GM19238 (cell line): ENCODE data around the gene DMD.

Source experiments
- DNase-seq: peaks from one replicate; pipeline ENCODE4 v3.0.0; 2011; ENCODE audit warnings: low spot score; ENCODE audit not compliant: insufficient read length

Gene DMD

DNA sequence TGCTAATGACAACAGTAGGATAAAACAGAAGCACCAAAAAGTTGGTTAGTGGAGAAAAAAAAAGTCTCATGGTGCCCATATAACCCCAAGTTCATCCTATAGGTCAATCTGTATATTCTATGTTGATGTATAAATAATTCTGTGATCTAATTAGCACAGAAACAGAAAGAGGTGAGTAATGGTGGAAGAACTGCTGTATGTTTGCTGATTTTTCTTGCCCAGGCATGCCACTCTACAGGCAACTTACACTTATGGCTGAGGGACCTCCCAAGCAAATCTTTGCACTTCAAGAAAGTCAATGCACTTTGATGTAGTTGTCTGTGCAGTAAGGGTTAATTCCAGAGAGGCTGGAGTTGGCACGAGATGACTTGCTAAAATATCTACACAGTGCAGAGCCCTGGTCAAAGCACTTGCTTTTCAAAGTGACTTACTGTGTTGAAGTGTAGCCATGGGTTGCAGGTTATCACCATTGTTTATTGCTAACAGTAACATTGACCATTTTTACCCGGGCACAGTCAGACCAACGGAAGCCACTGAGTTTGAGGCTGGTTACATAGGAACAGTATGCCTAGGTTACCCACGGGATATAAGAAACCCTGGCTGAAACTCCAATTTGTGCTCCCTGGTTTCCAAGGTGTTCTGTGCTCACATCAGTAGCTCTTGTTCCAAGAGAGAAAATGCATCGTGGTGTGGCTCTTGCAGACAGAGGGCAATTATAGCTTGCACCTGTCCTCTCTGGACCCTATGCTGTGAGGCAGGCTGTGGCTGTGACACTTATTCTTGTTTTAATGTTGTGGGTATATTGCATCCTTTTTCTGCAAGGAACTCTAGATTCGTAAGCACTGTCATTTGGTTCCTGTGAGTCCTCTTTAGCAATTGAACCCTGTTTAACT lies 1998.2 kb downstream of the DMD start:
- no peak for DNase-seq

DNA sequence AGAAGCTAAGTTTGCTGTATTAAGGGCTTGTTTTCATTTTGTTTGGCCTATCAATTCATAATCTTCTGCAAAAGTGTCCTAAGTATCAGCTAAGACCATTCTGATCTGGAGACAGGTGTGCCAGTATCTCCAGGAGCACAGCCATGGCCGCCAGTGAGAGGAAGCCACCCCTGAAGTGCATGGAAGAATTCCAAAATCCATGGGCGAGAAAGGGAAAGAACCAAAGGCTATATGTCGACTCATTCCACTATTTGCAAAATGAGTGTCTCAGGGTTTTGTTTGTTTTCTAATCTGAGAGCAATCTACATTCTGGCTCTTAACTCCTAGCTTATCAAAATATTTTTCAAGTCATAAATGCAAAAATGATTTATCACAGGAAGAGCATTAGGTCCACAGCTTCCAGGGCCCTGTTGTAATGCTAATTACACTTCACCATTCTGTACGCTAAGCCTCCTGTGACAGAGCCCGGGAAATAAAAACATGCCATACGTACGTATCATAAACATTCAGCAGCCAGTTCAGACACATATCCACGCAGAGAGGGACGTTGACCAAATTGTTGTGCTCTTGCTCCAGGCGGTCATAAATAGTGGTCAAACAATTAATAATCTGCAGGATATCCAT lies 2002.2 kb downstream of the DMD start:
- no peak for DNase-seq

DNA sequence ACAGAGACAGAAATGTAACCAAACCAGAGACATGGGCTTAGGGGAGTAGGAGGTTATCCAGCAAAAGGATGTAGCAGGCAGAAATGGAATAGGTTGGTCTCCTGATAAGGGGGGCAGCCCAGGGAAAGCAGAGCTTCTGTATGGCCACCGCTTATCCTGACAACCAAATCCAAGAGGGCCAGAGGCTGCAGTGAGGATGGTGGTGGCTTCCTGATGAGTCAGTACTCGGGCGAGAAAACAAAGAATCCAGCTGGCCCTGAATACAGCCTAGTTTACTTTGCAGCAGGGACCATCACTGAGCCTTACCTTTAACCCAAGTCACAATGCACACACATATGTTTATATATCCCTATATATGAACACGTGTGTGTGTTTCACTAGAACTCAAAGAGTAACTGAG lies 2009.8 kb downstream of the DMD start:
- no peak for DNase-seq

DNA sequence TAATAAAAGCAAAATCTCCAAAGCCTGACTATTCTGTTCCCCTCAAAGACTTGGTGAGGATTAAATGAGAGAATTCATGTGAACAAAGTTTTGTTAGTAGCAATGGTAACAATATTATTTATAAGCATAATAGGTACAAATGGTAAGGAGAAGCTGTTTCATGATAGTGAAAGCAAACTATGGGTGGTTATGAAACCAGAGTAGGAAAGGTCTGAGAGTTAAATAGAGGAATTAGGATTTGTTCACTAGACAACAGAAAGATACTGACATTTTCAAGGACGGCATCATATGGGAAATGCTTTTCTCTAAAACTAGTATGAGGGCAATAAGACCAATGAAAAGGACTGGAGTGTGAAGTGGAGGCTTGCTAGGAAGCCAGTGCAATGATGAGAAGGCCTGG lies 2010.9 kb downstream of the DMD start:
- no peak for DNase-seq

DNA sequence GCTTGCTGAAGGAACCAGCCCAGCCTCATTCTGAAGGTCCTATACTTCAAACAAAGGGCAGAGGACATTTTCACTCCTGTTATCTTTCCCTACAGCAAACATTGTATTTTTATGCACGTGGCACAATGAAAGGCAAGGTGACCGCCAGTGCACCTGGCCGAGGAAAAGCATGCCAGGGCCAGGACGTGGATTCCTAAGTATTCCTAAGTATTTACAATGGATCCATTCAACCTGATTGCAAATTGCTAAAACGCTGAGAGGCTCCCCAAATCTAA lies 2011.6 kb downstream of the DMD start:
- no peak for DNase-seq

DNA sequence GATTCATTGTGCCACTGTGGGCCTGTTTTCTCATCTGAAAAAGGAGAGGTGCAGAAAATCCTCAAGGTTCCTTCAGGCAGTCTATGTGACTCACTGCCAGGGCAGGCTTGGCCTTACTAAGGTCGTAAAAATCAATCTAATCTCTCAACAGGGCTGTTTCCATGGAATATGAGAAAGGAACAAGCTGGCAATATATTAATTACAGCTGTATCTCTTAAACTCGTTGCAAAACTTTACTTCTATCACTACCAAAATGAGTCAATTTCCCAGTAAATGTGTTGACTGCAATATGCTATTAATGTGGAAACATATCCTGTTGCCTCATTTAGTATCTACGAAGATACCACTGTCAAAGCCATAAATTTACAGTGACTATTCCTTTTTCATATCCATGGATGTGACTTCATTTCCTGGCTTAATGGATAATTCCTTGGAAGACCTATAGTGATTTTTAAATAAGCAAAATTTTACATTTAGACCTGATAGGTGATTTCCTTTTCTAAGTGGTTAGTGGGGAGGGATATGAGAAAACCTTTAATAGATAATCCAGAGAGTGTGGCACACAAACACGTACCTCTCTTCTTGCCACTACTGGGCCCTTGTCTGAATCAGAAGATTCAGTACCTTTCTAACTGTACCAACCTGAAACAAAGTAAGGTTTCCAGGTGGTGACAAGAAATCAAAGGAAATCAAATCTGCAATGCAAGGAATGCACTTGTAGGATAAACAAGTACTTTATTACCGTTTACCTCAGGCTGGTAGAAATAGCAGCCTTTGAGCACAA lies 2012.1 kb downstream of the DMD start:
- no peak for DNase-seq

DNA sequence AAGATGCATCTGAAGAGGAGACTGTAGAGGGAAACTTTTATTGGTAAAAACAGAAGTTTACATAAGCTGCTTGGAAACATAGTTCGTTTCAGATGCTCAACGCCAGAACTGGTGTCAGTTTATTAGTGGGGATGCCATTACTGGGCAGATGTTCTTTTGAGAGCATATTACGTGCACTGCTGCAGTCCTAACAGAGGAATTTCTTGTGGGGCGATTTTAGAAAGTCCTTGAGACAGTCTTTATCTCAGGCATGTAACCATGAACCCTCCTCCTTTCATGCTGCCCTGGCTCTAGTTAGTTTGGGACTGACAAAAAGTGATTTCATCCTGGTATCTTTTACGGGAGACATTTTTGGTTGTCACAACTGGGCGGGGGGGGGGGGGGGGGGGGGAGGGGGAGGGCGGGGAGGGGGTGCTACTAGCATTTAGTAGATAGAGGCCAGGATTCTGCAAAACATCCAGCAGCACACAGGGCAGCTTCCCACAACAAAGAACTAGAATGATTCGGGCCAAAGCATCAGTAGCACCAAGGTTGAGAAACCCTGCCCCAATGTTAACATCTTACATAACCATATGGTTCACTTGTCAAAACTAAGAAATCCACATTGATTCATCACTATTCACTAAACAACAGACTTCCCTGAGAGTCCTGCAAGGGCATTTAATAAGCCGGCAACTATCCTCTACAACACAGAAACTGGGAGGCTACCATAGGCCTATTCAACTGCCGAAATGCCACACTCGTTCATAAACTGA lies 2021.0 kb downstream of the DMD start:
- DNase-seq, result no peak

DNA sequence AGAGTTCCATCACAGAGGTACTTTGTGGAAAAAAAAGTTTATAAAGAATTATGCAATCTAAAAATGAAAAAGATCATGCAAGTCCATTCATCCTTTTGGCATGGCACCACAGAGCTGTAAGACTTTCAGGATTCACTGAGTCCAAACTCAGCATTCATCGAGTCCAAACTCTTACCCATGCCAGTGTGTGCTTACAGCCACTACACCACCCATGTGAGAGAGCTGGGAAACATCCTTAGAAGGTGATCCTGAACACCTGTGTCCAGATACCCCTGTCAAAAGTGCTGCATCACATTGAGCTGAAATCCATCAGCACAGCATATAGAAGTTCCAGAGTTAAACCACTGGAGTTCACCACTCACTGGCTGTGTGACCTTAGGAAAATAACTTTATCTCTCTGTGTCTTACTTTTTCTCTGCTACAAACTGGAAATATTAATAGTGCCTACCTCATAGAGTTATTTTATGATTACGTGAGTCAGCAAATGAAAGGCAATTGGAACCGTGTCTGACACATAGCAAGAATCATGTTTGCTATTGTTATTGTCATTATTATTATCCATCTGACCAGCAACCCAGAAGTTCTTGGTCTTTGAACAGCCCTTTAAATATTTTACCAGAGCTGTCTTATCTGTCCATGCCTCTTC lies 2024.5 kb downstream of the DMD start:
- no peak for DNase-seq

DNA sequence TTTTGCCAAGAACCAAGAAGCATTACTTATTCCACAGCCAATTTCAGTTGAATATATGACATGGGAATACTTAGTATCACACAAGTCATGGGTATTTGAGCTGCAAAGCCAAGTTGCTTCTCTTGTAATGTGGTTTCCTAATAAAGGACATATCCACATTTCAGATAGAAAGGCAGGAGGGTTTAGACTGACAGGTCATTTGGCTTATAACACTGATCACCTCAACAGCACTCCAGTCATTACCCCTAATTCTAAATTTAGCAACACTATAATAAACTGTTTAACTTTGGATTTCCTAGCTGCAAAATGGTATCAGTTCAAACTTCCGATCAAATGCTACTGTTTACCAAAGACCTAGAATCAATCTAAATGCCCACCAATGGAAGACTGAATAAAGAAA lies 2025.5 kb downstream of the DMD start:
- no peak for DNase-seq

DNA sequence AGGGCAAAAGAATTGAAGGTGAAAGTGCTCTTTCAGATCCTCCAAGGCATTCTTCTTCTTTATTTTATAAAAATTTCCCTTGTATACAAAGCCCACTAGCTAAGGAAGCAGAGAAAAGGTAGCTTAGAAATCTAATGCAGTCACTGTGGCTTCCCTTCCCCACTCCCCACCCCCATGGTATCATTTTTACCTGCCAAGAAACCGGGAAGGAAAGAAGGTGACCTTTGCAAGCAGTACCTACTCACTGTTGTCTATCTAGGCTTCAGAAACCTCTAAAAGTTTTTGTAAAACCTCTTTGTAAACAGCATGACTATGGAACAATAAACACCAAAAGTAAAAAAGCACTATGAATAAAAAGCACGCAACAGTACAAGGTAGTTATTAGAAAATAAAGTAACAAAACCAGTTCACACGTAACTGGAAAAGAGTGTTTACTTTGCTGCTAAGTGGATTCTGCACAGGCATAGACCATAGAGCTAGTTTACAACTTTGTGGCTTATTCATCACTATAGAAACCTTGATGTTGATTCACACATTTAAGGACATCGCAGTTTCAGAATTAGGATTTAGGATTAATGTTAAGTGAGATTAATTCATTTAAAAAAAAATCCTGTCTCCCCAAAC lies 2029.9 kb downstream of the DMD start:
- no peak for DNase-seq

DNA sequence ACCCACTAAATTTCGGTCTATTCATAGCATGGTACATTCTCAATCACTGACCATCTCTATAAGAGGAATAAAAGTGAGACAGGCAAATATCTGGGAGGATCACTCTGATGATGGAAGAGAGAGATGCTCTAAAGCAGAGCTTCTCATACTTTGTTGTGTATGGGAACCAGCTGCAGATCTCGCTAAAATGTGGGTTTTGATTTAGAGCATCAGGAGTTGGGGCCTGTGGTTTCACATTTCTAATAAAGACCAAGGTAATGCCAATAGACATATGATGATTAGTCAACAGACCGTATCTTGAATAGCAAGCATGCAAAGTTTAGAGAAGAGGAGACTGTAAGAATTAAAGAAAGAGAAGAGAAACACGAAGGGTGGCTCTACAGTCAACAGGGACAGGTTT lies 2032.1 kb downstream of the DMD start:
- no peak for DNase-seq

DNA sequence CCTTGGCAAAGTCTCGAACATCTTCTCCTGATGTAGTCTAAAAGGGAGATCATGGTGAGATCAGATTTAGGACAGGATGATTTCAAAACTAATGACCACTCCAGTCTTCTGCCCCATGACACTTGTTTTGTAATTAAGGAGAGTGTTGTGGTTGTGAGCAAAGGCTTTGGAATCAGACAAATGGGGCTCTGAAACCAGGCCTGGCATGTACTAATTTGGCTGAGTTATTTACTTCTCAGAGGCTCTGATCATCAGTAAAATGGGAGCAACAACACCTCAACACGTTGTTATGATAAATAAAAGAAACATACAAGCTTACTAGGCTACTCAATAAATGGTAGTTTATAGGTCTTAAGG lies 2032.6 kb downstream of the DMD start:
- DNase-seq, result no peak

DNA sequence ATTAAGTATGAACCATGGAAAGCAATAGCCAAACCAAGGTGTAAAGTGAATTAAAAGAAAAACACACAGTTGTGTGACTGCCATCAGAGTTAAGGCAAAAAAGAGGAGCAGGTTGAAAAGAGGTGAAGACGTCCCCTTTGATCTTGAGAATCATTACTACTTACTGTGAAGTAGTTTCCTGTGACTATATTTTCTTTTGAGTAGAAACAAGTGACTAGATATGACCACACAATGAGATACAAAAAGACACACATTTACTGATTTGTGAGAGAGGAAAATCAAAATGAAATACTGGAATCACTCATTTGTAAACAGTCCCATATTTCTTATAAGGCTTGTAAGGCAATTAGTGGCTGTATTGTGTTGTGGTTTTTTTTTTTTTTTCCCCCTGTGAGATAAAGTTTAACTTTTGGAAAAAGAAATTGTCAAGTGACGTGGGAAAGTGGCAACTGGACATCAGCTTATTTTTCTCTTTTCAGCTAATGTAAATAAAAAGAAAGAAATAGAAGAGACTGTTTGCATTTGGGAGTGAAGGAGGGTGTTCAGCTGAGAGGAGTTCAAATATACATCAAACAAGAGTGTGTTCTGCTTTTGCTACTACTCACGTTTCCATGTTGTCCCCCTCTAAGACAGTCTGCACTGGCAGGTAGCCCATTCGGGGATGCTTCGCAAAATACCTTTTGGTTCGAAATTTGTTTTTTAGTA lies 2033.1 kb downstream of the DMD start:
- DNase-seq, result no peak

DNA sequence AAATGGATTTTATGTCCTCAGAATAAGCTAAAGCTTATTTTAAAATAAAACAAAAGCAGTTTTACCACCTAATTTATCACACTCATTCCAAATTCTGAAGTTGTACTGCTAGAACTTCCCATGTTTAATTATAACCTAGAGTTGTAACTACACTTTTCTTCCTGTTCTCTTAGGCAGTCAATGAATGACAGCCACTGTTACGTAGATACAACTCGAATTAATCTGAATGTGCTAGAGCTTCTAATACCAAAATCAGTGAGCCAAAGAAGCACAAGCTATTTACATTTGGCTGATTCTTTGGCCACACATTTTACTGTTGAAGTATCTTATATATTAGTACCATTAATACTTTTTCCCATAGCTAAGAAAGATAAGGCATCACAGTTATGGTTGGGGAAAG lies 2040.6 kb downstream of the DMD start:
- DNase-seq, result no peak

DNA sequence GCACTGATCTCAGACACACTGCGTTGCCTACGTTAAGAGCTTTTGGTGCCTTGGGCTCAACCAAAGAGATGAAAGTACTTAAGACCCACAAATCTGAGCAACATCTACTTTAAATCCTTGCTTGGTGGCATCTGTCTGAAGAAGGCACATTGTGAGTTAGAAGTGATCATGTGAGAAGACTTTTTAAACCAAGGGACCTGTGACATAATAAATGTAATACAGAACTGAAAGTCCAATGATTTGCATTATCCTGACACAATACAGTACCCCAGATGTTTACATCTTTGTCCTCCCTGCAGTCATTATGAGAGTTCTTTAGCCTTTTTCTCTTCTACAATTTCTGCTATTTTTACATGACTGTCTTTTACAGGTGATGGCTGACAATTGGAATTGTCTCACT lies 2042.8 kb downstream of the DMD start:
- peak; percentile 3 for DNase-seq

DNA sequence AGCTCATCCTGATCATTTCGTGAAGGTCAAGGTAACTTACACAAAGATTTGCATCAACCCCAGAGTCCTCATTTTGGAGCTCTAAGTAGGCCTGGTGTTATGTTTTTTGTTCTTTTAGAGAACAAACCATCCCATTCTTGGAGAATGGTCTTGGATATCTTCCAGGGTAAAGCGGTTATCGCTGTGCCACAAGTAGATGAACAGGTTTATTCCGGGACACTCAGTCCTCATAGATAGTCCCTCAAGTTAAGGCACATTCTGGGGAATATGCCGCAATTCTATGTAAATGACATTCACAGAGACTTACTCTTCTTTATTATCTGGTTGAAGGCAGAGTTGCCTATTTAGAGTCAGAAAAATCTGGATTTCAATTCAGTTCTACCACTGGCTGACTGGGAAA lies 2044.5 kb downstream of the DMD start:
- DNase-seq, result no peak

DNA sequence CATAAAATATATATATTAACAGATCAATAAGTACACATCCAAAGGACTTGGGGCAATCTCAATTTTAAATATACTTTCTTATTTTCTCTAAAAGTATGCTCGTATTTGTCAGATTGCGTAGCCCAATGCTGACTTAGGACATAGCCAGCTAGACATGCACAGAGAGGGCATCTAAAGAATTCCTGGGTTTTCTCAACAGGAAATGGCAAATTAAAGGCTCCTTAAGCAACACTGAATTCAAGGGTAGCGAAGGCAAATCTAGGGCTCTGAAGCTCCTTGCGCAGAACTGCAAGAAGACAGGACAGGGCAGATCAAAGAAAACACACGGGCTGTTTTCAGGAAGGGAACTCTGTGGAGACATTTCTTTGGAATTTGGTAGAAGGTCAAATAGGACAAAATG lies 2044.9 kb downstream of the DMD start:
- no peak for DNase-seq

DNA sequence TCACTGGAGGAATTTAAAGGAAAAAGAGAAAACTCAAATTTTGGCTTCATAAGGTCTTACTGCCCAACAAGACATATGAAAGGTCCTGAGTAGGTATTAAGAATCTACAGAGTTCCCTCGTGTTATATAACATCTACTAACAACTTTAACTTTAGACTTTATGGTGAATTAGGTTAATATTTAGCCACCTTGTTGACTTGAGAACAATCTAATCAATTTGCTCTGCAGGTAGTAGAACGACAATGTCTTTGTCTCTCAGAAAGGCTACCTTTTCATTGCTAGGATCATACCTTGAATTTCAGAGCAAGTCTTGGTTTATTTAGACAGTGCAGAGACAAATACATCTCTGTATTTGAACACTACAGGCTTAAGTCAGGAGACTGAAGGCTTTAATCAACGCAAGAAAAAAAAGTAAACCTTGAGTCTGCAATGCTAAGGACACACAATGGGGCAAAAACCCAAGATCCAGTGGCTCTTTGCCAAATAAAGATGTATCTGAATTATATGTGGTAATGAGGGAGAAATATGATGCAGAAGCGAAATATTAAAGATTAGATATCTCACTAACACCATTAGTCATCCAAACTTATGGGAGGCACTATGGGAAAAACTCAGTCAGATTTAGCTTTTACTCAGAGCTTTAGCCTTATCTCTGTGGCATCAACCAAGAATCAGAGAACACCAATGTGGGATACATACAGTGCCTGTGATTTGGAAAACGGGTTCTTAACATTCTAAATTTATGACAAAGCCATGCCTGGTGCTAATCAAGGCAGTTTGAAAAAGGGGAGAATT lies 2045.9 kb downstream of the DMD start:
- no peak for DNase-seq

DNA sequence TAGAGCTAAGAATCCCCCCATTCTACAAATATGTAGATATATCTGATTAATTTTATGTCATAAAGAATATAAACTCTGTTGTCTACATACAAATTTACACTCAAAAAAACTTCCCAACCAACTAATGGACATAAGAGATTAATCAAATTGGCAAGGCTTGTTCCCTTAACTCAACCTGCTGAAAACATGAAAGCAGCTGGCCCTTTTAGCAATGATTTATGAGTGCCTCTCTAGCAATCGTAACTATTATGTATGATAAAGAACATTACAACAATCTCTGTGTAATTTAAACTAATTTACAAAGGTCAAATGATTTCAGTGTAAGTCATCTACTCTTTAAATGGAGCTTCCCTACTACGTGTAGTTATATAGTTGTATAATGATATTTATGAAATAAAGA lies 2056.4 kb downstream of the DMD start:
- no peak for DNase-seq
